Brain microvascular endothelial cell (primary cell): ENCODE data around the gene ADAM8.
A peak's percentile ranks its signal among the peaks of the same experiment; 100 is the strongest.

ENCODE experiments used
- DNase-seq: peaks from one replicate; pipeline ENCODE4 v3.0.0-alpha.2; 2020
- H3K27ac ChIP-seq: fragments of 250-450 bp; sonication (Bioruptor Pico); 2 replicates; pipeline ENCODE4 v1.5.1; 2020; ENCODE audit warnings: mild to moderate bottlenecking, moderate library complexity
- H3K27me3 ChIP-seq: fragments of 250-450 bp; sonication (Bioruptor Pico); replicated peaks from 2 replicates; pipeline ENCODE4 v1.5.1; 2020; ENCODE audit warnings: mild to moderate bottlenecking
- H3K36me3 ChIP-seq: fragments of 250-450 bp; sonication (Bioruptor Pico); replicated peaks from 2 replicates; pipeline ENCODE4 v1.5.1; 2020; ENCODE audit warnings: mild to moderate bottlenecking
- H3K4me3 ChIP-seq: 2 replicates; pipeline ENCODE4 v1.5.1; 2011; ENCODE audit warnings: low read depth, mild to moderate bottlenecking, control low read depth, low read length, moderate library complexity
- in situ Hi-C: cut with HindIII; loops from 2 replicates; pipeline ENCODE4 v1.10.0; 2017; ENCODE audit warnings: low sequenced_read_pairs, low pct_ligation_motif_present
- TF ChIP-seq, protein P1 (sequence below): IDR thresholded peaks from 2 replicates; pipeline ENCODE4 v1.5.1; 2011; ENCODE audit warnings: low read depth, mild to moderate bottlenecking, moderate library complexity, low read length, control low read depth, inconsistent platforms; ENCODE audit errors: missing control alignments

The ADAM8 gene

DNA sequence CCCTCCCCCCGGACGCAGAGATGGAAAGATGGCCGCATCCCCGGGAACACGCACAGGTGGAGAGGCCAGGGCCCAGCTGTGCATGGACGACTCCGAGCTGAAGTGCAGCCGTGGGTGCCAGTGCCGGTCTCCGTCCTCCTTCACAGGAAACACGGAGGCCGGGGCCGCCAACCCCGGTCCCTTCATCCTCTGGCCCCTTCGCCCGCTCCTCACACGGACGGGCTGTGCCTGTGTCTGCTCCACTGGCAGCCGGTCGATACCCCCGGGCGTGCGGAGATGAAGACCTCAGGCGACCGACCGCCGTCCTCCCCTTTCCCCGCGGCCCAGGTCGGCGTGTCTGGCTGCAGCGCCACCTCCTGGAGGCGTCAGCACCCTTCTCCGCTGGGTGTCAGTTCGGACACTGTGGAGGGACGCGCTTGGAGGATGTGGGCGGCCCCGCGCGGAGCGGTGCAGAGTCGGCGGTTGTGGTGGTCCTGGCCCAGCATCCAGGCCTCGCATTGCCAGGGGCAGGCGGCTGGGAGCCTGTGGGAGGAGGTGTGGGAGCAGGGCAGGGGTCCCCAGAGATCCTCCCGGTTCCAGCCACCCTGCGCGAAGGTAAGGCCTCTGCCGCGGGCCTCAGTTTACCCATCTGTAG lies 41.9 kb upstream of the ADAM8 start:
- in situ Hi-C loops = no loop called here
- peak; percentile 43 for DNase-seq
- Histone ChIP-seq H3K36me3 (no peaks in the 10 kb centered on the region), H3K27me3 (no peaks in the 10 kb centered on the region), H3K4me3 (peak overlapping the region; percentile 41), H3K27ac (no peak overlapping the region)
- TF ChIP-seq, protein P1, sequence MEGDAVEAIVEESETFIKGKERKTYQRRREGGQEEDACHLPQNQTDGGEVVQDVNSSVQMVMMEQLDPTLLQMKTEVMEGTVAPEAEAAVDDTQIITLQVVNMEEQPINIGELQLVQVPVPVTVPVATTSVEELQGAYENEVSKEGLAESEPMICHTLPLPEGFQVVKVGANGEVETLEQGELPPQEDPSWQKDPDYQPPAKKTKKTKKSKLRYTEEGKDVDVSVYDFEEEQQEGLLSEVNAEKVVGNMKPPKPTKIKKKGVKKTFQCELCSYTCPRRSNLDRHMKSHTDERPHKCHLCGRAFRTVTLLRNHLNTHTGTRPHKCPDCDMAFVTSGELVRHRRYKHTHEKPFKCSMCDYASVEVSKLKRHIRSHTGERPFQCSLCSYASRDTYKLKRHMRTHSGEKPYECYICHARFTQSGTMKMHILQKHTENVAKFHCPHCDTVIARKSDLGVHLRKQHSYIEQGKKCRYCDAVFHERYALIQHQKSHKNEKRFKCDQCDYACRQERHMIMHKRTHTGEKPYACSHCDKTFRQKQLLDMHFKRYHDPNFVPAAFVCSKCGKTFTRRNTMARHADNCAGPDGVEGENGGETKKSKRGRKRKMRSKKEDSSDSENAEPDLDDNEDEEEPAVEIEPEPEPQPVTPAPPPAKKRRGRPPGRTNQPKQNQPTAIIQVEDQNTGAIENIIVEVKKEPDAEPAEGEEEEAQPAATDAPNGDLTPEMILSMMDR = peak; percentile 89

GRCh38 chr10:133316732-133317131 lies 40.1 kb upstream of the ADAM8 start:
- Histone ChIP-seq H3K4me3 (no peak overlapping the region), H3K27me3 (no peaks in the 10 kb centered on the region), H3K36me3 (peaks cover 2% of the 10 kb centered on the region), H3K27ac (no peak overlapping the region)
- in situ Hi-C loops = no loop called here
- TF ChIP-seq, protein P1 = no peak
- DNase-seq = no peak

DNA sequence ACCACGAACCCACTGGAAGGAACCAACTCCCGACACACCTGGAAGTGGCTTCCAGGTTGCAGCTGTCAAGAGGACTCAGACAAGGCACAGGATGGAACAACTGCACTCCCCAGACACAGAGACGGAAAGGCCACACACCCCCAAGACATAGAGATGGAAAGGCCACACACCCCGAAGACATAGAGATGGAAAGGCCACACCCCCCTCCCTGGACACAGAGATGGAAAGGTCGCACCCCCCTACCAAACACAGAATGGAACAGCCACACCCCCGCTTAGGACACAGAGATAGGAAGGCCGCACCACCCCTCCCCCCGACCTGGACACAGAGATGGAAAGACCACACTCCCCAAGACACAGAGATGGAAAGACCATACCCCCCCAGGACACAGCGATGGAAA lies 39.6 kb upstream of the ADAM8 start:
- Histone ChIP-seq H3K27ac (no peak overlapping the region), H3K36me3 (peaks cover 3% of the 10 kb centered on the region), H3K4me3 (no peak overlapping the region), H3K27me3 (no peaks in the 10 kb centered on the region)
- DNase-seq = no peak
- TF ChIP-seq, protein P1 = no peak
- in situ Hi-C loops = no loop called here

DNA sequence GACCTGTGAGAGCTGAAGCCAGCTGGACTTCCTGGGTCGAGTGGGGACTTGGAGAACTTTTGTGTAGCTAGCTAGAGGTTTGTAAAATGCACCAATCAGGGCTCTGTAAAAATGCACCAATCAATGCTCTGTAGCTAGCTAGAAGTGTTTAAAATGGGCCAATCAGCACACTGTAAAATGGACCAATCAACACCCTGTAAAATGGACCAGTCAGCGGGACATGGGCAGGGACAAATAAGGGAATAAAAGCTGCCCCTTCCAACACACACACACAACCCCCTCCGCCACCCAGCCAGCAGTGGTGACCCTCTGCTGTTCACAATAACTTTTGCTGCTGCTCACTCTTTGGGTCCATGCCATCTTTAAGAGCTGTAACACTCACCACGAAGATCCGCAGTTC lies 39.2 kb upstream of the ADAM8 start:
- no peaks in the 10 kb centered on the region for H3K27me3 ChIP-seq
- no peak for DNase-seq
- peaks cover 3% of the 10 kb centered on the region for H3K36me3 ChIP-seq
- no peak overlapping the region for H3K27ac ChIP-seq
- H3K4me3 ChIP-seq = no peak overlapping the region
- TF ChIP-seq, protein P1 = no peak
- in situ Hi-C loops = no loop called here

DNA sequence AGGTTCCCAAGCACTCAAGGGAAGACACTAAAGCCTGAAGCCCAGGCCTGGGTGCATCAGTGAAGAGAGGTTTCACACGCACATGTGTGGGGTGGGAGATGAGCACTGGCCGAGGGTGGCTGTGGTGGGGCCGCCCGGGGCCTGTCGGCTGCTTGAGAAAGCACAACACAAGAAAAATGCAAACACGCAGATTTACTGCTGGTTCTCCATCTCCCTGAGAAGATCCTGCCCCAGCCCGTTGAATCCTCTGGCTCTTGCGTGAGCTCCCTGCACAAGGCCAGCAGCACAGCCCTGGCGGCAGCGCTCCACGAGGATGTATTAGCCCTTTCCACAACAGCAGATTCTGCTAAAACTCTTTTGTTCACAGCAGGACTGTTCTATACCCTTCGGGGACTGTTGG lies 38.2 kb upstream of the ADAM8 start:
- in situ Hi-C loops = no loop called here

GRCh38 chr10:133313192-133313591 lies 36.5 kb upstream of the ADAM8 start:
- Histone ChIP-seq H3K27ac (no peak overlapping the region), H3K36me3 (peaks cover 5% of the 10 kb centered on the region), H3K27me3 (no peaks in the 10 kb centered on the region), H3K4me3 (no peak overlapping the region)
- no peak for DNase-seq
- TF ChIP-seq, protein P1 = no peak
- in situ Hi-C loops = no loop called here

More for the DNA sequence above, 38.2 kb upstream of the ADAM8 start:
- Histone ChIP-seq H3K27ac (no peak overlapping the region), H3K4me3 (no peak overlapping the region), H3K27me3 (no peaks in the 10 kb centered on the region), H3K36me3 (peaks cover 3% of the 10 kb centered on the region)
- TF ChIP-seq, protein P1 = no peak
- DNase-seq = no peak
